ENCODE measurements around the gene ZCCHC13.
A peak's percentile ranks its signal among the peaks of the same experiment; 100 is the strongest.
"Not testable (repeated sequence)": the region's sequence is repeated elsewhere in the genome, so short reads cannot be mapped to it uniquely, and the experiment has no call there.

The ZCCHC13 gene

GRCh38 chrX:74304016-74304415 lies at the start of gene ZCCHC13:
Gene ZCCHC13, plus strand, starts transcription at chrX:74304180. Its CDS starts 87 bp downstream, at chrX:74304267.
- no peak for DNase-seq (ENCODE audit: low read depth in 1 of 2, low spot score in 1 of 2)

- not testable (repeated sequence) for DNase-seq (ENCODE audit: low read depth in 1 of 2, low spot score in 1 of 2)
Measured at GRCh38 chrX:74258111-74258510, 45.9 kb upstream of the ZCCHC13 start.

- no peak for DNase-seq (ENCODE audit: low read depth in 1 of 2, low spot score in 1 of 2)
Measured at GRCh38 chrX:74259885-74260491, 44.0 kb upstream of the ZCCHC13 start.

- no peak for DNase-seq (ENCODE audit: low read depth in 1 of 2, low spot score in 1 of 2)
Measured at GRCh38 chrX:74262452-74263209, 41.3 kb upstream of the ZCCHC13 start.

- no peak for DNase-seq (ENCODE audit: low read depth in 1 of 2, low spot score in 1 of 2)
Measured at GRCh38 chrX:74270393-74270792, 33.6 kb upstream of the ZCCHC13 start.

- DNase-seq (ENCODE audit: low read depth in 1 of 2, low spot score in 1 of 2) = no peak
Measured at GRCh38 chrX:74272230-74272629, 31.8 kb upstream of the ZCCHC13 start.

GRCh38 chrX:74274516-74274915 lies 29.5 kb upstream of the ZCCHC13 start:
- DNase-seq (ENCODE audit: low read depth in 1 of 2, low spot score in 1 of 2) = no peak

GRCh38 chrX:74277320-74277719 lies 26.7 kb upstream of the ZCCHC13 start:
- DNase-seq (ENCODE audit: low read depth in 1 of 2, low spot score in 1 of 2) = no peak

GRCh38 chrX:74277846-74278245 lies 26.1 kb upstream of the ZCCHC13 start:
- no peak for DNase-seq (ENCODE audit: low read depth in 1 of 2, low spot score in 1 of 2)

GRCh38 chrX:74280759-74281158 lies 23.2 kb upstream of the ZCCHC13 start:
- DNase-seq (ENCODE audit: low read depth in 1 of 2, low spot score in 1 of 2) = no peak

GRCh38 chrX:74284391-74284952 lies 19.5 kb upstream of the ZCCHC13 start:
- DNase-seq (ENCODE audit: low read depth in 1 of 2, low spot score in 1 of 2) = no peak

GRCh38 chrX:74286950-74287740 lies 16.8 kb upstream of the ZCCHC13 start:
- no peak for DNase-seq (ENCODE audit: low read depth in 1 of 2, low spot score in 1 of 2)

GRCh38 chrX:74291577-74291963 lies 12.4 kb upstream of the ZCCHC13 start:
- DNase-seq (ENCODE audit: low read depth in 1 of 2, low spot score in 1 of 2) = no peak

- peak; percentile 55 to 63 for DNase-seq (ENCODE audit: low read depth in 1 of 2, low spot score in 1 of 2)
Measured at GRCh38 chrX:74291964-74292807, 11.8 kb upstream of the ZCCHC13 start.

- DNase-seq (ENCODE audit: low read depth in 1 of 2, low spot score in 1 of 2) = no peak
Measured at GRCh38 chrX:74292808-74293123, 11.2 kb upstream of the ZCCHC13 start.

GRCh38 chrX:74293343-74293946 lies 10.5 kb upstream of the ZCCHC13 start:
- peak; percentile 33 to 48 for DNase-seq (ENCODE audit: low read depth in 1 of 2, low spot score in 1 of 2)

- DNase-seq (ENCODE audit: low read depth in 1 of 2, low spot score in 1 of 2) = no peak
Measured at GRCh38 chrX:74295101-74295500, 8.9 kb upstream of the ZCCHC13 start.

GRCh38 chrX:74297766-74298165 lies 6.2 kb upstream of the ZCCHC13 start:
- no peak for DNase-seq (ENCODE audit: low read depth in 1 of 2, low spot score in 1 of 2)

- DNase-seq (ENCODE audit: low read depth in 1 of 2, low spot score in 1 of 2) = no peak
Measured at GRCh38 chrX:74300869-74301268, 3.1 kb upstream of the ZCCHC13 start.

- DNase-seq (ENCODE audit: low read depth in 1 of 2, low spot score in 1 of 2) = no peak
Measured at GRCh38 chrX:74318672-74319071, 14.7 kb downstream of the ZCCHC13 start.

Data from activated T-helper 1 cell treated with anti-CD3 and anti-CD28 coated beads, Interleukin-2, amount 50 U/mL, for 16 hours (primary cell).